Embryonic facial prominence (tissue), 1 donor: ENCODE results near the gene BTBD7.
A peak's percentile ranks its signal among the peaks of the same experiment; 100 is the strongest.
"Not testable (repeated sequence)": the region's sequence is repeated elsewhere in the genome, so short reads cannot be mapped to it uniquely, and the experiment has no call there.

Source experiments
- DNase-seq: peaks from one replicate; pipeline ENCODE4 v3.0.0-alpha.2; 2016; ENCODE audit errors: extremely low spot score

BTBD7 gene, protein sequence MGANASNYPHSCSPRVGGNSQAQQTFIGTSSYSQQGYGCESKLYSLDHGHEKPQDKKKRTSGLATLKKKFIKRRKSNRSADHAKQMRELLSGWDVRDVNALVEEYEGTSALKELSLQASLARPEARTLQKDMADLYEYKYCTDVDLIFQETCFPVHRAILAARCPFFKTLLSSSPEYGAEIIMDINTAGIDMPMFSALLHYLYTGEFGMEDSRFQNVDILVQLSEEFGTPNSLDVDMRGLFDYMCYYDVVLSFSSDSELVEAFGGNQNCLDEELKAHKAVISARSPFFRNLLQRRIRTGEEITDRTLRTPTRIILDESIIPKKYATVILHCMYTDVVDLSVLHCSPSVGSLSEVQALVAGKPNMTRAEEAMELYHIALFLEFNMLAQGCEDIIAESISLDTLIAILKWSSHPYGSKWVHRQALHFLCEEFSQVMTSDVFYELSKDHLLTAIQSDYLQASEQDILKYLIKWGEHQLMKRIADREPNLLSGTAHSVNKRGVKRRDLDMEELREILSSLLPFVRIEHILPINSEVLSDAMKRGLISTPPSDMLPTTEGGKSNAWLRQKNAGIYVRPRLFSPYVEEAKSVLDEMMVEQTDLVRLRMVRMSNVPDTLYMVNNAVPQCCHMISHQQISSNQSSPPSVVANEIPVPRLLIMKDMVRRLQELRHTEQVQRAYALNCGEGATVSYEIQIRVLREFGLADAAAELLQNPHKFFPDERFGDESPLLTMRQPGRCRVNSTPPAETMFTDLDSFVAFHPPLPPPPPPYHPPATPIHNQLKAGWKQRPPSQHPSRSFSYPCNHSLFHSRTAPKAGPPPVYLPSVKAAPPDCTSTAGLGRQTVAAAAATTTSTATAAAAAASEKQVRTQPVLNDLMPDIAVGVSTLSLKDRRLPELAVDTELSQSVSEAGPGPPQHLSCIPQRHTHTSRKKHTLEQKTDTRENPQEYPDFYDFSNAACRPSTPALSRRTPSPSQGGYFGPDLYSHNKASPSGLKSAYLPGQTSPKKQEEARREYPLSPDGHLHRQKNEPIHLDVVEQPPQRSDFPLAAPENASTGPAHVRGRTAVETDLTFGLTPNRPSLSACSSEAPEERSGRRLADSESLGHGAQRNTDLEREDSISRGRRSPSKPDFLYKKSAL

DNA sequence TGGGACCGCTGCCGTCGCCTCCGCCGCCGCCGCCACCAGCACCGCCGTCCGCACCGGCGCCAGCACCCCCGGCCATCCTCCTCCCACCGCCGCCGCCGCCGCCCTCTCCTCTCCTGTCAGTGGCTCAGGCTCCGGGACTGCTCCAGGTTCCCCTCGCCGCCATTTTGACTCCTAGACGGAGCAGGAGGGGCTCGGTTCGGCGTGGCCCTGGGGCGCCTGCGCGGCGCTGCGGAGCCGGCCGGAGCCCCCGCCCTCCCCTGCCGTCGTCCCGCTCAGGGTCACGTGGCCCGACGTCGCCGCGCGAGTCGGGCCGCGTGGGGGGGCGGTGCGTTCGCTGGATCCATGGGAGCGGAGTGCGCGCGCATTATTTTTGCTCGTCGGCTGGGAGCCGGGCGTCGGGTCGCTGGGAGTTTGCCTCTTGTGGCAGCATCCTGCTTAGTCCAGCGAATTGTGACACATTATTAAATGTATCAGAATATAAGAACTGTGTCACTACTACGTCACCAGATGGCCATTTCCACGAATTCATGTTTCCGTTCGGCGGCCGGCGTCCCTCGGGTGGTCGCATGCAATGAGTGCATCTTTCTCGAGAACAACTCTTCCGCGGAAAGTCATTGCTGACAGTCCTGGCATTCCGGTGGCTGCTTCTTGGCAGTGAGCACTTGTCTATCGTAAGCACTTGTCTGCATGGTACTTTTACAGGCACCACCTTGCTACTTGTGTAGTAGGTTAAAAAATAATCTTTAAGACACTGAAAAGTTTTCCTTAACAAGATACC lies at the start of gene BTBD7:
Gene BTBD7, minus strand, starts transcription at position 184 of the 778 bp plus-strand sequence. CDS start 36,985 bp downstream, outside the sequence.
- peak; percentile 85 for DNase-seq

DNA sequence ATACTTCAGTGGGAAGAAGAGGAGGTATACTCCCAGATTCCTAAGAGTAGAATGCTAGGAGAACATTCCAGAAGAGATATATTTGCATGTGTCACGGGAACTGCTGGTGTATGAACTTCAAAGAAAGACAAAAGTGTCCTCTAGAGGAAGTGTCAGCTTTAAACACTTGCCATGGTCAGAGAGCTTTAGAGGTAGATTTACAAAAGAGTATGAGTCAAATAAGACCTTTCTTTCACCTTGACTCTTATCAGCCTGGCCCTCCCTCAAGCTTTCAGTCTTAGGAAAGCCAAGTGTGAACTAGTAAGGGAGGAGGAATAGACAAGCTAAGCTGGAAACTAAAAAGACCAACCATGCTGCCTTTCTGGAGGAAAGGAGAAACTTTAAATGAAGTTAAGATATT lies 48.8 kb upstream of the BTBD7 start:
- DNase-seq = no peak

DNA sequence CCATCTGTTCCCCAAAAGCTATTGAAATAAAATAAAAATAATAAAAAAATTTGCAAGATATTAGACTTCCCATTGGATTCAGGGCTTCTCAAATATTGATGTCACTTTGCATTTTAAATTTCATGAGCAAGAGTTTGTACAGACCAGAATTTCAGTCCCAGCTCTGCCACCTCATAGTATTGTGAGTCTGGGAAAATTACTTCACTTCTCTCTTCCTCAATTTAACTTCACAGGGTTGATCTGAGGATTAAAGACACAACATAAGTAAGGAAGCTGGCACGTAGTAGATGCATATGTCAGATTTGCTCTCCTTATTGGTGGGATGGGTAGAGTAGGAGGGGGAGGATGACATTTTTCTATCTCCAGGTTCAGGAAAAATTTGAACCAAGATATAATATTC lies 47.0 kb upstream of the BTBD7 start:
- no peak for DNase-seq

DNA sequence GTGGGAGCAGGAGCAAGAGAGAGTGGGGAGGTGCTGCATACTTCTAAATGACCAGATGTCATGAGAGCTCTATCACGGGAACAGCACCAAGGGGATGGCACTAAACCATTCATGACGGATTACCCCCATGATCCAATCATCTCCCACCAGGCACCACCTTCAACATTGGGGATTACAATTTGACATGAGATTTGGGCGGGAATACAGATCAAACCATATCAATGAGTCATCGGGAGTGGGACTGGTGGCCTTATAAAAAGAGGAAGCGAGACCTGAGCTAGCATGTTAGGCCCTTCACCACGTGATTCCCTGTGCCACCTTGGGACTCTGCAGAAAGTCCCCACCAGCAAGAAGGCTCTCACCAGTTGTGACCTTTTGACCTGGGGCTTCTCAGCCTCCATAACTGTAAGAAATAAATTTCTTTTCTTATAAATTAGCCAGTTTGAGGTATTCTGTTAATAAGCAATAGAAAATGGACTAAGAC lies 42.9 kb upstream of the BTBD7 start:
- DNase-seq = no peak

DNA sequence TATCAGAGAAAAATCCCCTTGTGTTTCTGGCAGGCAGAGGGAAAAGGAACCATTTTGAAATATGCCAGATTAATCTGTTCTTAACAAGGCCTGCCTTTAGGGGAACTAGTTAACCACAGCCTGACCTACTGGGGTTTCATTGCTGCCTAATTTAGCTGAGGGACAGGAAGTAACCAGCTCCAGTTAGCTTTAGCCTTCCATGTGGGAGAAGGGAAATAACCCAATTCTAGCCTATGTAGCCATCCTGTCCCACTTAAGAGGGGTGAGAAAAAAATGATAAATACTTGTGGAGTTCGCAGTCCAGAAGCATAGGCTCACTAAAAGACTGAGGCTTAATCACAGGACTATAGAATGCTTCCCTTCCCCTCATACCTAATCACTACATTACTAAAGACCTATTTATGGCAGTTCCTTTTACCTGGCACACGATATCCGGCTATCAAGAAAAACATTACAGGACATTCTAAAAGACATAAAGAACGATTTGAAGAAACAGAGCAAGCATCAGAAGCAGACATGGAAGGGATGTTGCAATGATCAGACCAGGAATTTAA lies 37.0 kb upstream of the BTBD7 start:
- DNase-seq = no peak

DNA sequence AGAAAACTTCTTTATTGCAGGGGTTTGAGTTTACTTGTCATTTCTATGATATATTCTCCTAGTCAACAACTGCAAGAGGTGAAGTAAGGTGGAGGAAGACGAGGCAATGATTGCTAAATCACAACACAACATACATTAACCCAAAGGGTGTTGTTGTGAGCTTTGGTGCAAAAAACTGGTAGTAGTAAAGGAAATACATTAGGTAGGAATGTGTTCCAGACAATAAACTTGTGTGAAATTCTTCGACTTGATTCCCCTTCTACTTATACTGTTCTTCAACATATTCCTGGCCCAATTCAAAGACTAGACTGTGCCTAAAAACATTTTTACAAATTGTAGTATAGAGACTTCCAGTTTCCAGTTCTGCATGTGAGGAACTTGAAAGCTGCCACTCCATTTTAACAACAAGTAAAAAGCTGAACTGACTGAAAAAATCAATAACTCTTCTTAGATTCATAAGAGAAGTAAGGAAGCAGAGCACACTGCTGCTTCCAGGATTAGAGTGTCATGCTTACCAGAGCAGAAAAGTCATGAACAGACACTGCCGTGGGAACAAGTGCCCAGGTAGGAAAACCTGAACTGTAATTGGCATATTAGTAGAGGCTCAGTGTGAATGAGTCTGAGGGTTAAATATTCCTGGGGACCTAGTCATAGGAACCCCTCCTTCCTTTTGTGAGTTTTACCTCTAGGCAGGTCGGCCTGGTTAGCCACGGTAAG lies 36.3 kb upstream of the BTBD7 start:
- DNase-seq = no peak

DNA sequence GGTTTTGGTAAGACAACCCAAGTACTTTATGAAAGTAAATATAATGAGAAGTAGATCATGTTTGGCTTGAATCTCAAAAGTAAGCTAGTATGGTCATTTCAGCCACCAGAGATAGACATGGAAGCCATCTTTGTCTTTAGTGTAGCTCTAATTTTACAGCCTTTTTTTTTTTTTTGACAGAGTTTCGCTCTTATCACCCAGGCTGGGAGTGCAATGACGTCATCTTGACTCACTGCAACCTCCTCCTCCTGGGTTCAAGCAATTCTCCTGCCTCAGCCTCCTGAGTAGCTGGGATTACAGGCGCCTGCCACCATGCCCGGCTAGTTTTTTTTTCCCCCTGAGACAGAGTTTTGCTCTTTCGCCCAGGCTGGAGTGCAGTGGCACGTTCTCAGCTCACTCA lies 22.0 kb upstream of the BTBD7 start:
- DNase-seq = not testable (repeated sequence)

DNA sequence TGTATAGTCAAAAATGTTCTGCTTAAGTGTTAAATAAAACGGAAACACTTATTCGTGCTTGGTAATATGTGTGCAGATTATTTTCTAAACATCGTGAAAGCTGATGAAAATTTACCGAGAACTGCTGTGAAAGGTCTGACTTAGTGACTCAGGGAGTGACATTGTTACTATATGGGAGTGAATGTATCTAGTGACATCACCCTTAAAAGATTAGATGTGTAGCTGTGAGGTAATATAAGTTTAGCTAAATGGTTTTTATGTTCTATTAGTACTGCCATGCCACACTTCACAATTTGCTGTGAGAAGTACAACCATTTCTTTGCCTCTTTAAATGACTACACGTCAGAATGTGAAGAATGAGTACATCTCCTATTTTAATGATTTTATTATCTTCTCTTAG lies 15.5 kb upstream of the BTBD7 start:
- DNase-seq = no peak

DNA sequence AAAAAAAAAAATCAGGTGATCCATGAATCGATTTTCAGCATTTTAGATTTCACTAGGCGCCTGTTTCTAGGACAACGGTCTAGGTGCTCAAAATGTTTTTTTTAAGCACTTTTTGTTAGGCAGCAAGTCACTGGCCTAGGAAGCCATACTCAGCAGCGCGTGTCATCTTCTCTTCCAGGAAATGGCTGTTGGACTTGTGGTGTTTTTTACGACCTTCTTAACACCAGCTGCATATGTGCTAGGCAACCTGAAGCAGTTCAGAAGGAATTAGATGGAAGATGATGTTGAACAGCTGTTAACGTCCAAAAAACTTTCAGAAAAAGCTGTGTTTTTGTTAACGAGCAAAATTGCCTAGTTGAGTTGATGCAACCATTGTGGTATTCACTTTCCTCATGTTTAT lies 15.0 kb upstream of the BTBD7 start:
- no peak for DNase-seq

DNA sequence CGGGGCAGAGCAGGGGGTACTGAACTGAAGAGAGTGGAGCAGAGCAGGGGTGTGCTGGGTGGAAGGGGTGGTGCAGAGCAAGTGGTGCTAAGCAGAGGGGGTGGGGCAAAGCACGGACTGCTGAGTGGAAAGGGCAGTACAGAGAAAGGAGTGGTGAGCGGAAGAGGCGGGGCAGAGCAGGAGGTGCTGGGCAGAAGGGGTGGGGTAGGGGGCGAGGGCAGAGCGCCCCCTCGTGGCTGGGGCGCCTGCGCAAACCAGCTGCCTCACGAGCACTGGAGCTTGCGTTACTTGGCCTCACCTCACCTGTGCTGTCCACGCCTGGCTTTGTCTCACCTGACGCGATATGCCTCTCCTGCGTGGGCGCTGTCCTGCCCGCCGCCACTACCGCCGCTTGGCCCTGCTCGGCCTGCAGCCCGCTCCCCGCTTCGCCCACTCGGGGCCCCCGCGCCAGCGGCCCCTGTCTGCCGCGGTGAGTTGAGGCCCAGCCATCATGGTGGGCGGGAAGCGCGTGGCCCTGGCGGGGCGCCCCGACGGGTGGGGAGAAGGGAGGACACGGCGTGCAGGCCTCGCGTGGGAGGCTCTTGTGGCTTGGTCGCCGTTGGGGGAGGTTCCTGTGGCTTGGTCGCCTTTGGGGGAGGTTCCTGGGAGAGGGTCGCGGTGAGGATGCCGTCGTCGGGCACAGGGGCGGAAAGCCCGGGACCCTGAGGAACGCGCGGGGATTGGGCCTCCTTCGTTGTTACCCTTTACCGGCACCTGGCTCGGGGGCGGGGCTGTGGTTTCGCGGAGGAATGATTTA lies 14.3 kb upstream of the BTBD7 start, which contains the start of gene COX8C:
Gene COX8C, plus strand, starts transcription at position 257 of the 796 bp plus-strand sequence. Its CDS starts 87 bp downstream, at position 344.
- no peak for DNase-seq

DNA sequence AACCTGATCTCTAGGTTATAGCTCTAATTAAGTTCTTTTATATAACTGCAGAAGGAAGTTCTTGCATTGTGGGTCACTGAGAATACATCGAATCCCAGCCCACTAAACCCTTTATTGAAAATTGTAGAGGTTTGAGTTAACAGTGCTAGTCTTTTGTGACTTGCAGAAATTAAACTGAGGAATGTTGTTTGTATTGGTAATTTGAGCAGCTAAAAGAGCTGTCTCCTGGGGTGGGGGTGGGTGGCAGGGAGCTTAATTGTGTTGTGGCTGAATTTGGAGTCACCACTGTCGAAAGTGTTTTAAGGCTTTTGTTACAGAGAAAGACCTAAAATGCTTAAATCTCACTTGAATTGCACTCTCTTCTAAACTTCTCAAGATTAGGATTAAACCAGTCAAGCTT lies 11.0 kb upstream of the BTBD7 start:
- no peak for DNase-seq

DNA sequence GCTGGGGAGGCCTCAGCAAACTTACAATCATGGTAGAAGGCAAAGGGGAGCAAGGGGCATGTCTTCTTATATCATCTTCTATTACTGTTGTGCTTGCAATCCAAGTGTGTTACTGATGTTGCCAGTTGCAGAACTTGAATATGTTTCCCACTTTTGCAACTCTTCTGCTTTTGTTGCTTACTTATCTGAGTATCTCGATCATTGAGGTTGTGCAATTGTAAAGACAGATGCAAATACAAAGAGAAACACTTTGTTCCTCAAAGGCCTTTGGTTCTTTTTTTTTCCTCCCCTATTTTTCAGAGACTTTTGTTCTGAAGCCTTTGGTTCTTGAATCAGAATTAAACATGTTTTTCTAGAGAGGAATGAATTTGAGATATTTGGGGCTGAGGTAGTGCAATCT lies 10.4 kb upstream of the BTBD7 start:
- DNase-seq = no peak

DNA sequence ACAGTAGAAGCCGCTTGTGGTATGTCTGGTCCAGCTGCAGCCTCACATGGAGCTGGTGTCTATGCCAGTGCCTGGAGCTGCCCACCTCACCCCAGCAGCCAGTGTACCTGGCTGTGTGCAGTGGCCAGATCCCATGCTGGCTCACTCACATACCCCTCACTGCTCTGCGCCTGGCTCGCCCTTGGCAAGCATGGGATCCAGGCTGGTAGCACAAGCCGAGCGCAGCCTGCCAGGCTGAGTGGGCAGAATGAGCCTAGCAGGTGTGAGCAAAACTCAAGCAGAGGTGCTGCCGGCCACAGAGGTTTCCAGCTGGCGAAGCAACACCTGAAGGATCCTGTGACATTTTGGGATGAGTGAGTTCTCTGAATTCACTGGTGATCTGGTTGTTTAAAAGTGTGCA lies 5.0 kb upstream of the BTBD7 start:
- DNase-seq = no peak

DNA sequence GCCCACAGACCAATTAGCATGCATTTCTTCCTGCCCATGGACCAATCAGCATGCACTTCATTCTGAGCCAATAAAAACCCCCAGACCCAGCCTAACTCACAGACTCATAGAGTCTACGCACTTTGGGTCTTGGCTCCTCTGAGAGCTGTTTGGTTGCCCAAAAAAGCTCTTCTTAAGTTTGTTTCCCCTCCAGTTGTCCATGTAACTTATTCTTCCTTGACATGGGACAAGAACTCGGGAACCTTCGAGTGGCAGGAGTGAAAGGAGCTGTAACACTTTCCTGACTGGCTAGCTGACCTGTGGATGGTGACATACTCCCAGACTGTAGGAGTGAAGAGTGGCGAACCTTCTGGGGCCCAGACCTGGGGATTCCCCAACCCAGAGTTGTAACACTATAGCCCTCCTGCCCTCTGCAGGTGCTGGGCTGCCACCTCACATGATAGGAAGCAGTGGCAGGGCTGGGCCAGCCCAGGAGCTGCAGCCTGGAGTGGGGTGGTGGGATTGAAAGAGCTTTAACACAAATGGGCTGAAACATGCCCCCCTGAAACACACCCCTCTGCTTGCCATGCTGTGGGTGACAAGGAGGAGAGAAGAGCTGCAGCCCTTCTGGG lies 4.4 kb upstream of the BTBD7 start:
- no peak for DNase-seq

DNA sequence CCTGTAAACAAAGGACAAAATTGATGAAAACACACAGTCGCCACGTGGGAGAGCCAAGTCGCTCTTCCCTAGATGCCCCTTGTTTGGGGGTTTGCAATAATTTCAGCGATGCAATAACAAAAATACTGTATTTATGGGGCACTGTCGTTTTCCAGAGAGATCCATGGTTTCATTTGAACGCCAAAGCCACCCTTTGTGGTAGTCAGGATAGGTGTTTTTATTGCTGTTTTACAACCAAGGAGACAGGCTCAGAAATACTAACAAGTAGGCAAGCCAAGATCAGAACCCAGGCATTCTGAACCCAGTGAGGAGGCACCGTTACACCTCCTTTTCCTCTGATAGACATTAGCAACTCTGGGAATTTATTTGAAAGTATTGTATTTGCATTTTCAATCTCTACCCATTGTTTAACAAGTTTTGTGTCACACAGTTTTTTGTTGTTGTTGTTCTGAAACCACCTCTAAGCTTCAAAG lies 831 bp upstream of the BTBD7 start:
- DNase-seq = no peak

DNA sequence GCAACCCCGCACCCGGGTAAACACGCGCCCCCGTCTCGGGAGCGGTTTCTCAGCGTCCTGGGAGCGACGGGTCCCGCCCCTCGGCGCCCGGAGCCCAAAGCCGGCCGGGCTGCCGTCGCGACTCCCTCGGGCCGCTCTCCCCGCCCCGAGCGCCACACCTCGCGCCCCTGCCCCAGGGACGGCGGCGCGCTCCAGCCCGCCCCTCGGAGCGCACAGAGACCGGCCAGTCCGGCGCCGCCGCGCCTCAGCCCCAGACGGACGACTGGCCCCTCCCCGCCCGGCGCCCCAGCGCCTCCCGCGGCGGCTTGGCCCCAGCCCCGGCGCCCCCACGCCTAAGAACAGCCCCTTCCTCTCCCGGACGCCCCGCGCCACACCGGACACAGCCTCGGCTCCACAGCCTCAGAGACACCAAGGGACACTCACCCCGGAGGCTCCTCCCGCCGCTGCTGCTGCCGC lies 411 bp downstream of the BTBD7 start:
- DNase-seq = no peak

DNA sequence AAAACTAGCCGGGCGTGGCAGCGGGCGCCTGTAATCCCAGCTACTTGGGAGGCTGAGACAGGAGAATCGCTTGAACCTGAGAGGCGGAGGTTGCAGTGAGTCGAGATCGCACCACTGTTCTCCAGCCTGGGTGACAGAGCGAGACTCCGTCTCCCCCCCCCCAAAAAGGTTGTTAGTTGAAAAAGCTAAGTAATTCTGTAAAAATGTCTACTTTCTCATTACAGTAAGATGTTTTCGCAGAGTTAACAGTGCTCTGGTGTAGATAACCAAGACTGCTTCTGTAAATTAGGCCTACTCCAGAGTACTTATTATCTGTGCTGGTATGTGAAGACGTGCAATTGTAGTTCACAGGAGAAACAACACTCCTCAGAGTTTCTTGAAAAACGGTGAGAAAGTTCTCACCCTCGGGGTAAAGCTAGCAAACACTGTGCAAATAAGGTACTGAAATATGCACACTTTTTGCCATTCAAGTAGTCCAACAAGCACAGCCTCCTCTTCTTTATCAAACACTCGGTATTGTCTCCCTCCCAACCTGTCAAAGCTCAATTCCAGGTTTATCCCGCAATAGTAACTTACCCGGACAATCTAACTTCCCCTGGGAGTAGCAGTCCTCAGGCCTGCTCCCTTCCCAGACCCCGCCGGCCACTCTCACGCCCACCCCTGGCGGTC lies 974 bp downstream of the BTBD7 start:
- DNase-seq = no peak

DNA sequence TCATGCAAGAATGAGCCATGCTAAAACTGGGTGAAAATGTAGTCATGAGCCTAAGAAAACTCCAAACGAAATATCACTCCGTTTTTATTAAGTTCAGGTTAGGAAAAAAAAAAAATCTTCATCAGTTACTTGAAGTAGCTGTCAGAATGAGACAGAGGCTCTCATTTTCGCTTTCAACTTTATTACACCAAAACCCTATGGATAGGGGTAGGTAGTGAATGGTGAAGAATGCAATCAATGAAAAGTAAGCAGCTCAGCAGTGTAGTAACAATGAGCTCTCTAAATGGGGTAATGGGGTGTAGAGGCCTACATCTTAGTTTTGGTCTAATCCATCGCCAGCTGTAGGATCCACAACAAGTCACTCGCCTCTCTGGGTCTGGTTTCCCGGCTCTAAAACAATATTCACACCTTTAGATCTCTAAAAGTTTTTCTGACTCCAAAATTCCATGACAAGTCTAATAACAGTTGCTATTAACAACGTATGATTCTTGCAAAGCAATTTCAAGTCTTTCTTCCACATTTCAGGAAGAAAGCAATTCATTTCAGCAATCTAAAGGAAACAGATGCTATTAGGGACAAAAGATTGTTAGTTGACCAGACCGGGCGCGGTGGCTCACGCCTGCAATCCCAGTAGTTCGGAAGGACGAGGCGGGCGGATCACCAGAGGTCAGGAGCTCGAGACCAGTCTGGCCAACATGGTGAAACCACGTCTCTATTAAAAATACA lies 1.7 kb downstream of the BTBD7 start:
- no peak for DNase-seq
